SK-N-MC (cell line): ENCODE data around the gene LTB.

Source experiments
- EZH2 ChIP-seq: fragments of 200-600 bp; sonication (generic); IDR thresholded peaks from one replicate; pipeline ENCODE4 v1.6.1; 2017; ENCODE audit warnings: antibody characterized with exemption
- POLR2AphosphoS5 ChIP-seq: IDR thresholded peaks from 2 replicates; pipeline ENCODE4 v1.6.1; 2012; ENCODE audit warnings: mild to moderate bottlenecking, low read depth, low read length, borderline replicate concordance

DNA sequence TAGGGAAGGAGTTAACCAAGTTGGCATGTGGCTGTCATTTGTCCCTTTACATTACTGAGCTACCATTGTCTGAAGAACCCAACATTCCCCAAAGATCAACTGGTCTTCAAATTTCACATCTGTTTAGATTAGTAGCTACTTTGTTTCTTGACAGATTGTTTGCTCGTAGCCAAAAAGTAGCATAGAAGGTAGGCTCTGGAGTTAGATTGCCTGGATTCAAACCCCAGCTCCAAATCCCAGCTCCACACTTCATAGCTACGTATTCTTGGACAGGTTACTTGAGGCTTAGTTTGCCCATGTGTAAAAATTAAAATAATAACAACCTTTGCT, 33.7 kb downstream of the LTB start:
- no peak for TF ChIP-seq POLR2AphosphoS5
- no peak for TF ChIP-seq EZH2
